Skeletal muscle tissue (tissue), 4 donors: ENCODE measurements around the gene SRP68. TPM values are rescaled to one million over a fixed set of nuclear protein-coding genes. Genes with fewer than 3 reads are reported as not detected.

ENCODE experiments used
- H3K27ac ChIP-seq: one replicate; pipeline ENCODE4 v1.7.0; 2013; ENCODE audit warnings: mild to moderate bottlenecking, low read depth, low read length, inconsistent platforms
- H3K27me3 ChIP-seq, 3 donors: one replicate each; pipeline ENCODE4 v1.7.0; 2013; ENCODE audit warnings: low read length in 3 of 3; ENCODE audit not compliant: control insufficient read depth in 3 of 3, insufficient read depth in 3 of 3
- H3K36me3 ChIP-seq, 3 donors: one replicate each; pipeline ENCODE4 v1.7.0; 2013; ENCODE audit warnings: low read length in 3 of 3; ENCODE audit not compliant: control insufficient read depth in 3 of 3, insufficient read depth in 3 of 3
- H3K4me1 ChIP-seq, 3 donors: one replicate each; pipeline ENCODE4 v1.7.0; 2013; ENCODE audit warnings: low read length in 3 of 3, mild to moderate bottlenecking in 3 of 3; ENCODE audit not compliant: control insufficient read depth in 3 of 3, insufficient read depth in 3 of 3
- H3K4me3 ChIP-seq, 3 donors: one replicate each; pipeline ENCODE4 v1.7.0; 2013; ENCODE audit warnings: low read length in 3 of 3
- H3K9ac ChIP-seq, 3 donors: one replicate each; pipeline ENCODE4 v1.7.0; 2013; ENCODE audit warnings: low read length in 3 of 3, mild to moderate bottlenecking in 3 of 3, moderate library complexity in 2 of 3, low read depth in 1 of 3
- H3K9me3 ChIP-seq, 3 donors: one replicate each; pipeline ENCODE4 v1.7.0; 2013; ENCODE audit warnings: low read length in 3 of 3; ENCODE audit not compliant: control insufficient read depth in 3 of 3
- total RNA-seq: library from RNA; depleted of rRNA; stranded (reverse); fragments of >200 nt; gene quantifications from one replicate; pipeline ENCODE4 v1.2.3, GENCODE V29; 2014
- donor health status: Osteomylitis.

SRP68 gene
- total RNA-seq = 41.8 TPM

- Histone ChIP-seq H3K4me1 (peaks cover 33 to 47% (median 37%) of the 10 kb centered on the region in 3 donors), H3K36me3 (peaks cover 3 to 13% (median 10%) of the 10 kb centered on the region in 3 donors), H3K4me3 (peak within 1 kb of the TSS; percentile 86 to 98 (median 91))
Measured at GRCh38 chr17:76072148-76072858, at the start of gene SRP68. Gene SRP68 (minus strand): TSS chr17:76072517. CDS start chr17:76072491, 26 bp downstream.

GRCh38 chr17:76121932-76122430 lies 49.7 kb upstream of the SRP68 start:
- H3K27ac ChIP-seq = no peak overlapping the region
- H3K4me1 ChIP-seq = peaks cover 3 to 5% (median 5%) of the 10 kb centered on the region in 3 donors
- no peaks in the 10 kb centered on the region for H3K27me3 ChIP-seq
- H3K9me3 ChIP-seq = no peaks in the 10 kb centered on the region
- no peaks in the 10 kb centered on the region for H3K36me3 ChIP-seq
- H3K4me3 ChIP-seq = peak overlapping the region; percentile 49 to 59 (median 50)
- H3K9ac ChIP-seq = peak overlapping the region in 2 of 3 donors; percentile 56 to 75

More at GRCh38 chr17:76072148-76072858, at the start of gene SRP68:
- H3K9me3 ChIP-seq = no peaks in the 10 kb centered on the region
- H3K27ac ChIP-seq = peak within 1 kb of the TSS; percentile 68
- peaks cover 38 to 40% (median 39%) of the 10 kb centered on the region in 3 donors for H3K27me3 ChIP-seq
- H3K9ac ChIP-seq = peak within 1 kb of the TSS; percentile 88 to 97 (median 94)

- no peak overlapping the region for H3K4me3 ChIP-seq
- no peaks in the 10 kb centered on the region for H3K27me3 ChIP-seq
- H3K36me3 ChIP-seq = no peaks in the 10 kb centered on the region
- no peaks in the 10 kb centered on the region for H3K9me3 ChIP-seq
- no peak overlapping the region for H3K9ac ChIP-seq
- no peak overlapping the region for H3K27ac ChIP-seq
- peaks cover 3 to 5% (median 5%) of the 10 kb centered on the region in 3 donors for H3K4me1 ChIP-seq
Measured at GRCh38 chr17:76120658-76121008, 48.3 kb upstream of the SRP68 start.

- H3K36me3 ChIP-seq = no peaks in the 10 kb centered on the region
- no peaks in the 10 kb centered on the region for H3K27me3 ChIP-seq
- H3K9ac ChIP-seq = no peak overlapping the region
- peaks cover 3 to 5% (median 5%) of the 10 kb centered on the region in 3 donors for H3K4me1 ChIP-seq
- no peaks in the 10 kb centered on the region for H3K9me3 ChIP-seq
- no peak overlapping the region for H3K4me3 ChIP-seq
- H3K27ac ChIP-seq = no peak overlapping the region
Measured at GRCh38 chr17:76119409-76120371, 47.4 kb upstream of the SRP68 start.

- no peak overlapping the region for H3K9ac ChIP-seq
- H3K9me3 ChIP-seq = no peaks in the 10 kb centered on the region
- H3K4me3 ChIP-seq = no peak overlapping the region
- no peaks in the 10 kb centered on the region for H3K36me3 ChIP-seq
- H3K27ac ChIP-seq = no peak overlapping the region
- no peaks in the 10 kb centered on the region for H3K27me3 ChIP-seq
- H3K4me1 ChIP-seq = no peaks in the 10 kb centered on the region
Measured at GRCh38 chr17:76115138-76115754, 42.9 kb upstream of the SRP68 start.

GRCh38 chr17:76111956-76112355 lies 39.6 kb upstream of the SRP68 start:
- H3K27me3 ChIP-seq = no peaks in the 10 kb centered on the region

GRCh38 chr17:76107509-76107908 lies 35.2 kb upstream of the SRP68 start:
- Histone ChIP-seq H3K4me1 (peaks cover 7 to 15% (median 12%) of the 10 kb centered on the region in 3 donors), H3K9ac (no peak overlapping the region), H3K27me3 (no peaks in the 10 kb centered on the region), H3K36me3 (peaks cover 0 to 2% (median 0%) of the 10 kb centered on the region in 3 donors), H3K27ac (no peak overlapping the region), H3K4me3 (no peak overlapping the region), H3K9me3 (no peaks in the 10 kb centered on the region)

More at GRCh38 chr17:76111956-76112355, 39.6 kb upstream of the SRP68 start:
- H3K36me3 ChIP-seq = no peaks in the 10 kb centered on the region
- no peak overlapping the region for H3K9ac ChIP-seq
- no peak overlapping the region for H3K27ac ChIP-seq
- no peaks in the 10 kb centered on the region for H3K4me1 ChIP-seq
- no peak overlapping the region for H3K4me3 ChIP-seq
- no peaks in the 10 kb centered on the region for H3K9me3 ChIP-seq

GRCh38 chr17:76106703-76107102 lies 34.4 kb upstream of the SRP68 start:
- H3K4me3 ChIP-seq = no peak overlapping the region
- H3K36me3 ChIP-seq = peaks cover 1 to 8% (median 2%) of the 10 kb centered on the region in 3 donors
- H3K9me3 ChIP-seq = no peaks in the 10 kb centered on the region
- H3K4me1 ChIP-seq = peaks cover 15 to 19% (median 16%) of the 10 kb centered on the region in 3 donors
- no peak overlapping the region for H3K9ac ChIP-seq
- no peak overlapping the region for H3K27ac ChIP-seq
- H3K27me3 ChIP-seq = no peaks in the 10 kb centered on the region

GRCh38 chr17:76104896-76105231 lies 32.5 kb upstream of the SRP68 start:
- Histone ChIP-seq H3K9ac (no peak overlapping the region), H3K36me3 (peaks cover 12 to 20% (median 13%) of the 10 kb centered on the region in 3 donors), H3K4me3 (no peak overlapping the region), H3K9me3 (no peaks in the 10 kb centered on the region), H3K4me1 (peaks cover 15 to 19% (median 16%) of the 10 kb centered on the region in 3 donors), H3K27ac (no peak overlapping the region), H3K27me3 (no peaks in the 10 kb centered on the region)
